Uterus (tissue), 4 donors: ENCODE results near the gene UCKL1. TPM values are rescaled to one million over a fixed set of nuclear protein-coding genes. Genes with fewer than 3 reads are reported as not detected.

Experiments
- DNase-seq, 2 donors: peaks; one replicate each; pipeline ENCODE4 v3.0.0-alpha.2; 2019 to 2020
- H3K27ac ChIP-seq, 2 donors: fragments of 200-600 bp; sonication (generic); 1 replicate in 1 of 2; 2 replicates in 1 of 2; pipeline ENCODE4 v1.5.1; 2016 to 2018
- H3K27me3 ChIP-seq, 2 donors: fragments of 200-600 bp; sonication (generic); one replicate each; pipeline ENCODE4 v1.5.1; 2018 to 2019; ENCODE audit warnings: control low read depth in 1 of 2
- H3K36me3 ChIP-seq, 2 donors: fragments of 200-600 bp; sonication (generic); one replicate each; pipeline ENCODE4 v1.5.1; 2019; ENCODE audit warnings: control low read depth in 1 of 2
- H3K4me1 ChIP-seq, 2 donors: fragments of 200-600 bp; sonication (generic); one replicate each; pipeline ENCODE4 v1.5.1; 2018 to 2019; ENCODE audit warnings: control low read depth in 1 of 2
- H3K4me3 ChIP-seq, 2 donors: fragments of 200-600 bp; sonication (generic); 1 replicate in 1 of 2; 2 replicates in 1 of 2; pipeline ENCODE4 v1.5.1; 2018 to 2019; ENCODE audit warnings: mild to moderate bottlenecking in 1 of 2
- H3K9me3 ChIP-seq, 2 donors: fragments of 200-600 bp; sonication (generic); one replicate each; pipeline ENCODE4 v1.5.1; 2019; ENCODE audit warnings: control low read depth in 1 of 2
- CTCF ChIP-seq, 4 experiments: fragments of 200-600 bp in 2 of 4; fragments of 450-650 bp in 2 of 4; sonication (generic) in 2 of 4; IDR thresholded peaks; one replicate each; pipeline ENCODE4 v1.5.1; 2016 to 2019; ENCODE audit warnings: antibody characterized with exemption in 4 of 4, mild to moderate bottlenecking in 2 of 4, moderate library complexity in 1 of 4
- POLR2A ChIP-seq, 2 donors: fragments of 450-650 bp; IDR thresholded peaks; one replicate each; pipeline ENCODE4 v1.6.1; 2016; ENCODE audit warnings: antibody characterized with exemption in 2 of 2, mild to moderate bottlenecking in 1 of 2, moderate library complexity in 1 of 2
- intact Hi-C: fragments of 100-400 bp; cut with DNase I; formaldehyde crosslinking; loops from one replicate; pipeline ENCODE4 v1.15.1; 2023; ENCODE audit warnings: low total_unique reads
- total RNA-seq, 4 donors: library from RNA; depleted of rRNA in 3 of 4; stranded (reverse); fragments of >200 nt in 3 of 4; gene quantifications; one replicate each; pipeline versions ENCODE4 v1.1.0 to v1.2.4, GENCODE V29; 2014 to 2023
- donor health status: DM: yes; HTN: yes; CAD: no.

UCKL1 gene
- total RNA-seq, 4 donors from 2014 or later, result 21.8 to 64.6 (median 23.5) TPM

- no peaks in the 10 kb centered on the region for H3K9me3 ChIP-seq
- DNase-seq, result no peak
- peaks cover 0 to 5% of the 10 kb centered on the region in 2 donors for H3K27me3 ChIP-seq
- intact Hi-C loops, result no loop called here
- H3K36me3 ChIP-seq, result no peaks in the 10 kb centered on the region
- peaks cover 0 to 21% of the 10 kb centered on the region in 2 donors for H3K4me1 ChIP-seq
- H3K4me3 ChIP-seq, result no peak overlapping the region
- no peak overlapping the region for H3K27ac ChIP-seq
- TF ChIP-seq POLR2A (IDR thresholded peaks at IDR 0.05) (no peak), CTCF (IDR thresholded peaks at IDR 0.05) (no peak)
Observed at GRCh38 chr20:63982937-63983336, 26.7 kb upstream of the UCKL1 start.

GRCh38 chr20:63980806-63981728 lies 24.9 kb upstream of the UCKL1 start, which contains the start of gene PRPF6:
Gene PRPF6, plus strand, starts transcription at chr20:63981132. Its CDS starts 114 bp downstream, at chr20:63981246.
- Histone ChIP-seq H3K9me3 (no peaks in the 10 kb centered on the region), H3K36me3 (no peaks in the 10 kb centered on the region), H3K4me3 (peak within 1 kb of the TSS; percentile 85 to 89), H3K4me1 (peaks cover 0 to 21% of the 10 kb centered on the region in 2 donors), H3K27ac (peak within 1 kb of the TSS; percentile 51 to 61), H3K27me3 (peaks cover 0 to 5% of the 10 kb centered on the region in 2 donors)
- DNase-seq, result peak; percentile 89
- intact Hi-C loops, result no loop called here
- TF ChIP-seq CTCF (IDR thresholded peaks at IDR 0.05) (peak; percentile 71 to 88 (median 76)), POLR2A (IDR thresholded peaks at IDR 0.05) (peak in 1 of 2 donors; percentile 64)

DNA sequence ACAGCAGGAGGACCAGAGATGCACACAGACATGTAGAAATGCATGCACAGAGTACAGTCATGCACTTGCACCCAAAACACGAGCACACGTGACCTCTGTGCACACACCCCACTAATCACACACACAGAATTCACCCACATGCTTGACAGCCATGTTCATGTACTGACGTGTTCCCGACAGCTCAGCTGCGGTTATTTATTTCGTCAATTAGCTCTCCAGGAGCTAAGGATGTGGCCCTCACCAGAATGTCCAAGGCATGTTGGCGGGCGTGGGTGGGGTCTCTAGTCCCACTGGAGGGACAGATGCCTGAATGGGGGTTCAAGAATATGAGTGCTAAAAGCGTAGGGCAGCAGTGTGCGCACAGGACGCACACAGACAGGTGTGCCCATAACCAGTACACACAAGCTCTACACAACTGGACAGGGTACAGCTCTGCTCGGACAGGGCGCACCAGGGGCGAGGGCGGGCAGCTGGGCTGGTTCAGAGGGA lies 24.1 kb upstream of the UCKL1 start:
- no peak for TF ChIP-seq CTCF (IDR thresholded peaks at IDR 0.05)
- no peak for TF ChIP-seq POLR2A (IDR thresholded peaks at IDR 0.05)
- no peak overlapping the region for H3K27ac ChIP-seq
- DNase-seq, result no peak
- peak overlapping the region; percentile 85 to 89 for H3K4me3 ChIP-seq
- H3K4me1 ChIP-seq, result peaks cover 0 to 21% of the 10 kb centered on the region in 2 donors
- intact Hi-C loops, result no loop called here
- peaks cover 0 to 5% of the 10 kb centered on the region in 2 donors for H3K27me3 ChIP-seq
- no peaks in the 10 kb centered on the region for H3K9me3 ChIP-seq
- H3K36me3 ChIP-seq, result no peaks in the 10 kb centered on the region

- peak; percentile 33 for DNase-seq
- TF ChIP-seq POLR2A (IDR thresholded peaks at IDR 0.05), result no peak
- peak in 2 of 4 experiments; percentile 8 to 38 for TF ChIP-seq CTCF (IDR thresholded peaks at IDR 0.05)
- Histone ChIP-seq H3K27me3 (peaks cover 0 to 5% of the 10 kb centered on the region in 2 donors), H3K4me1 (peaks cover 0 to 21% of the 10 kb centered on the region in 2 donors), H3K36me3 (no peaks in the 10 kb centered on the region), H3K9me3 (no peaks in the 10 kb centered on the region), H3K4me3 (peak within 1 kb of the TSS; percentile 85 to 89), H3K27ac (peak within 1 kb of the TSS in 1 of 2 donors; percentile 19)
- intact Hi-C loops, result no loop called here
Observed at GRCh38 chr20:63979557-63980316, 23.5 kb upstream of the UCKL1 start, which contains the start of gene SAMD10. Gene SAMD10, minus strand, starts transcription at chr20:63979642. Its CDS starts 175 bp downstream, at chr20:63979467.
